Panc1 (cell line): ENCODE data around the gene SLAIN1. TPM values are rescaled to one million over a fixed set of nuclear protein-coding genes. Genes with fewer than 3 reads are reported as not detected.

Experiments
- ATAC-seq: fragments of 200-7000 bp; cut with Tn5 transposase; 2 replicates; pipeline ENCODE4 v1.9.1; 2020; ENCODE audit warnings: mild to moderate bottlenecking, moderate library complexity
- BruUV-seq: library from RNA; stranded (reverse); fragments of 400-500 nt; replicated peaks from 2 replicates; lab custom pipeline; 2021; lab: Mats Ljungman, UMichigan
- CTCF ChIA-PET: fragments of 300-600 bp; sonication (Branson Sonifier 250); formaldehyde crosslinking; loops from one replicate; lab custom pipeline; 2022; ENCODE audit warnings: antibody characterized with exemption; lab: Charles Lee
- POLR2A ChIA-PET: fragments of 300-600 bp; sonication (Branson Sonifier 250); formaldehyde crosslinking; loops from one replicate; lab custom pipeline; 2022; ENCODE audit warnings: antibody characterized with exemption; lab: Charles Lee
- DNase-seq: peaks from one replicate; pipeline ENCODE4 v3.0.0-alpha.2; 2010; ENCODE audit warnings: low read depth, low spot score
- H3K27ac ChIP-seq: 2 replicates; pipeline ENCODE4 v1.5.1; 2011; ENCODE audit warnings: mild to moderate bottlenecking, low read length, inconsistent platforms
- H3K27me3 ChIP-seq: fragments of 200-500 bp; sonication (Bioruptor generic); 2 replicates; pipeline ENCODE4 v1.6.0; 2014; ENCODE audit warnings: low read length, inconsistent platforms; ENCODE audit not compliant: control insufficient read depth, insufficient read depth
- H3K36me3 ChIP-seq: fragments of 200-500 bp; sonication (Bioruptor generic); 2 replicates; pipeline ENCODE4 v1.5.1; 2014; ENCODE audit warnings: inconsistent platforms, mild to moderate bottlenecking, low read length, moderate library complexity; ENCODE audit not compliant: control insufficient read depth, insufficient read depth
- H3K4me1 ChIP-seq: 2 replicates; pipeline ENCODE4 v1.5.1; 2011; ENCODE audit warnings: inconsistent platforms, mild to moderate bottlenecking, low read length, moderate library complexity; ENCODE audit not compliant: control insufficient read depth, insufficient read depth
- H3K4me3 ChIP-seq, 2 experiments: 2 replicates each; pipeline ENCODE4 v1.5.1; 2011 to 2012; ENCODE audit warnings: low read depth in 2 of 2, low read length in 2 of 2, mild to moderate bottlenecking in 2 of 2, inconsistent platforms in 1 of 2, moderate library complexity in 1 of 2
- H3K9me3 ChIP-seq: fragments of 200-500 bp; sonication (Bioruptor generic); 2 replicates; pipeline ENCODE4 v1.5.1; 2014; ENCODE audit warnings: low read depth, mild to moderate bottlenecking, inconsistent platforms, low read length, moderate library complexity; ENCODE audit not compliant: control insufficient read depth, insufficient read depth
- CTCF ChIP-seq: fragments of 450-650 bp; IDR thresholded peaks from 2 replicates; pipeline ENCODE4 v1.5.1; 2017; ENCODE audit warnings: mild to moderate bottlenecking
- POLR2AphosphoS5 ChIP-seq: IDR thresholded peaks from 2 replicates; pipeline ENCODE4 v1.6.1; 2012; ENCODE audit warnings: mild to moderate bottlenecking, low read depth, low read length, moderate library complexity
- SIN3A ChIP-seq: IDR thresholded peaks from 2 replicates; pipeline ENCODE4 v1.6.1; 2012; ENCODE audit warnings: low read depth, mild to moderate bottlenecking, low read length, moderate library complexity, borderline replicate concordance; ENCODE audit not compliant: insufficient read depth
- TCF7L2 ChIP-seq: IDR thresholded peaks from 2 replicates; pipeline ENCODE4 v1.6.1; 2011; ENCODE audit warnings: mild to moderate bottlenecking, low read depth, low read length, inconsistent platforms
- in situ Hi-C: cut with HindIII; loops from 2 replicates; pipeline ENCODE4 v1.10.0; 2016; ENCODE audit warnings: low sequenced_read_pairs, low pct_unique_long_range_greater_than_20kb
- intact Hi-C: fragments of 100-400 bp; cut with micrococcal nuclease; formaldehyde crosslinking; loops from one replicate; pipeline ENCODE4 v1.10.0; 2022; ENCODE audit not compliant: unreplicated experiment
- total RNA-seq: library from RNA; stranded (reverse); gene quantifications from one replicate; pipeline ENCODE4 v1.2.1, GENCODE V29; 2021; ENCODE audit not compliant: unreplicated experiment
- TF ChIP-seq, protein P1 (sequence below), 2 experiments: IDR thresholded peaks; 2 replicates each; pipeline ENCODE4 v1.6.1; 2011 to 2012; ENCODE audit warnings: low read depth in 2 of 2, control low read depth in 1 of 2, low read length in 1 of 2, mild to moderate bottlenecking in 1 of 2, moderate library complexity in 1 of 2; ENCODE audit not compliant: insufficient read depth in 1 of 2

The SLAIN1 gene
- total RNA-seq, 1 experiment from 2014 or later = 0.49 TPM

DNA sequence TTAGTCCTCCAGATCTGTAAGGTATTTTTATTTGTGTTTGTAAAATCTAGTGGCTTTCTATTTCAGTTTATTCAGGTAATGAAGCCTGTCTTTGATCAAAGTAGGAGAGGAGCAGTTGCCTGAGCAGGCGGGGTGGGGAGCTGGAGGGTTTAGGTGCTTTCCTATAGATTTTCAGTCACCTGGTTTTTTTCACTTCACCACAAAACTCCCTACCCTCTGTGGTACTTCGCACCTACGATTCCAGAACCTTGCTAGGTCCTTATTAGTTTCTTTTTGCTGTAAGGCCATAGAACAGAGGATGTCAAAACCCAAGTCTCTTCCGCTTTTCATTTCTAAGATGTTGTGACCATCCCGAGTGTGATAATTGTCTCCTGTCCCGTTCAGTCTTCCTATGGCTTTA, 26.6 kb downstream of the SLAIN1 start:
- Histone ChIP-seq H3K36me3 (no peaks in the 10 kb centered on the region), H3K9me3 (no peaks in the 10 kb centered on the region), H3K4me1 (no peaks in the 10 kb centered on the region), H3K4me3 (no peak overlapping the region), H3K27me3 (no peaks in the 10 kb centered on the region), H3K27ac (no peak overlapping the region)
- intact Hi-C loops = no loop called here
- in situ Hi-C loops = no loop called here
- no TSS peak for BruUV-seq
- ChIA-PET POLR2A (no interaction called here), CTCF (no interaction called here)
- no peak for TF ChIP-seq TCF7L2
- no peak for TF ChIP-seq CTCF
- TF ChIP-seq, protein P1, sequence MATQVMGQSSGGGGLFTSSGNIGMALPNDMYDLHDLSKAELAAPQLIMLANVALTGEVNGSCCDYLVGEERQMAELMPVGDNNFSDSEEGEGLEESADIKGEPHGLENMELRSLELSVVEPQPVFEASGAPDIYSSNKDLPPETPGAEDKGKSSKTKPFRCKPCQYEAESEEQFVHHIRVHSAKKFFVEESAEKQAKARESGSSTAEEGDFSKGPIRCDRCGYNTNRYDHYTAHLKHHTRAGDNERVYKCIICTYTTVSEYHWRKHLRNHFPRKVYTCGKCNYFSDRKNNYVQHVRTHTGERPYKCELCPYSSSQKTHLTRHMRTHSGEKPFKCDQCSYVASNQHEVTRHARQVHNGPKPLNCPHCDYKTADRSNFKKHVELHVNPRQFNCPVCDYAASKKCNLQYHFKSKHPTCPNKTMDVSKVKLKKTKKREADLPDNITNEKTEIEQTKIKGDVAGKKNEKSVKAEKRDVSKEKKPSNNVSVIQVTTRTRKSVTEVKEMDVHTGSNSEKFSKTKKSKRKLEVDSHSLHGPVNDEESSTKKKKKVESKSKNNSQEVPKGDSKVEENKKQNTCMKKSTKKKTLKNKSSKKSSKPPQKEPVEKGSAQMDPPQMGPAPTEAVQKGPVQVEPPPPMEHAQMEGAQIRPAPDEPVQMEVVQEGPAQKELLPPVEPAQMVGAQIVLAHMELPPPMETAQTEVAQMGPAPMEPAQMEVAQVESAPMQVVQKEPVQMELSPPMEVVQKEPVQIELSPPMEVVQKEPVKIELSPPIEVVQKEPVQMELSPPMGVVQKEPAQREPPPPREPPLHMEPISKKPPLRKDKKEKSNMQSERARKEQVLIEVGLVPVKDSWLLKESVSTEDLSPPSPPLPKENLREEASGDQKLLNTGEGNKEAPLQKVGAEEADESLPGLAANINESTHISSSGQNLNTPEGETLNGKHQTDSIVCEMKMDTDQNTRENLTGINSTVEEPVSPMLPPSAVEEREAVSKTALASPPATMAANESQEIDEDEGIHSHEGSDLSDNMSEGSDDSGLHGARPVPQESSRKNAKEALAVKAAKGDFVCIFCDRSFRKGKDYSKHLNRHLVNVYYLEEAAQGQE (IDR thresholded peaks at IDR 0.05; ENCODE audit: insufficient read depth in 1 of 2, low read depth in 2 of 2, low read length in 1 of 2) = no peak
- TF ChIP-seq POLR2AphosphoS5 = no peak
- no peak for TF ChIP-seq SIN3A
- no peak for ATAC-seq
- DNase-seq = no peak

- no peak for TF ChIP-seq TCF7L2
- TF ChIP-seq, protein P1 (IDR thresholded peaks at IDR 0.05; ENCODE audit: insufficient read depth in 1 of 2, low read depth in 2 of 2, low read length in 1 of 2) = no peak
- no peak for TF ChIP-seq SIN3A
- TF ChIP-seq POLR2AphosphoS5 = no peak
- no peak for TF ChIP-seq CTCF
- in situ Hi-C loops = no loop called here
- ATAC-seq = no peak
Observed at GRCh38 chr13:77725071-77725470, 27.6 kb downstream of the SLAIN1 start.

More at GRCh38 chr13:77725071-77725470, 27.6 kb downstream of the SLAIN1 start:
- Histone ChIP-seq H3K4me1 (no peaks in the 10 kb centered on the region), H3K27me3 (no peaks in the 10 kb centered on the region), H3K36me3 (no peaks in the 10 kb centered on the region), H3K27ac (no peak overlapping the region), H3K4me3 (no peak overlapping the region), H3K9me3 (no peaks in the 10 kb centered on the region)
- ChIA-PET POLR2A (no interaction called here), CTCF (no interaction called here)
- no TSS peak for BruUV-seq
- no peak for DNase-seq
- intact Hi-C loops = no loop called here
